ENCODE measurements around the gene UNC93B1. TPM values are rescaled to one million over a fixed set of nuclear protein-coding genes. Genes with fewer than 3 reads are reported as not detected.

UNC93B1 gene
- total RNA-seq, 1 experiment from 2014 or later: 23.3 TPM

DNA sequence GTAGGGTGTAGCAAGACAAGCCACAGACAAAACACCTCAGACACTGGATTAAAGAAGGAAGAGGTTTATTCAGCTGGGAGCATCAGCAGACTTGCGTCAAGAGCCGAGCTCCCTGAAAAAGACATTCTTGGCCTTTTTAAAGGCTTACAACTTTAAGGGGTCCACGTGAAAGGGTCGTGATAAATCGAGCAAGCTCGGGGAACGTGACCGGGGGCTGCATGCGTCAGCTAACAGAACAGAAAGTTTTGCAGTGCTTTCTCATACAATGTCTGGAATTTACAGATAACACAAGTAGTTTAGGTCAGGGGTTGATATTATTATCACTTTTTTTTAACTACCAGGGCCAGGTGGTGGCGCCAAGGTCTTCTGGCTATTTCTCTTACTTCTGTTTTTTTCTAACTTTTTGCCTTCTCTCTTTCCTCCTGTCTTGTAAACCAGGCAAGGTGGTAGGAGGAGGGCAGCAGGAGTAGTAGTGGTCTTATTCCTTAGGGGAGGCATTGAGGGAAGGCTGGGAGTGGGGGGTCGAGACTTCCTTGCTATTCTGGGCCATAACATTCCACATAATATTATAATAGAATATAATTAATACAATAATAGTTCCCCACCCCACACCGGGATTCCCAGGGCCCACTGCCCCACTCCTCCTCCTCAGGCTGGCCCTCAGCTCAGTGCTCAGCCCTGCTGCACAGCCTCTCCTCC lies 5.6 kb upstream of the UNC93B1 start:
- Histone ChIP-seq H2AFZ (ENCODE audit: low read length) (no peak overlapping the region), H2BK5ac (ENCODE audit: insufficient read length, low read length) (no peak overlapping the region), H3K9ac (ENCODE audit: extremely low read depth, insufficient read length, low read length) (no peak overlapping the region), H3K23me2 (ENCODE audit: insufficient read length, low read depth, low read length, poor library complexity, severe bottlenecking) (no peaks in the 10 kb centered on the region), H2BK15ac (ENCODE audit: low read depth, low read length) (no peak overlapping the region), H4K5ac (ENCODE audit: insufficient read length, low read depth, low read length) (no peak overlapping the region), H3K27me3 (ENCODE audit: insufficient read depth, low read length) (no peaks in the 10 kb centered on the region), H2BK12ac (ENCODE audit: insufficient read length, low read depth, low read length) (no peak overlapping the region), H3K27ac (ENCODE audit: insufficient read length, low read depth, low read length) (no peak overlapping the region), H3K9me3 (ENCODE audit: control insufficient read depth, low read depth, low read length) (no peaks in the 10 kb centered on the region), H3K4me2 (ENCODE audit: insufficient read depth, insufficient read length, low read length) (no peak overlapping the region), H2BK20ac (ENCODE audit: low read depth, low read length, poor library complexity, severe bottlenecking) (no peak overlapping the region), H2AK5ac (ENCODE audit: insufficient read length, low read length) (no peak overlapping the region), H3T11ph (ENCODE audit: low read length) (no peak overlapping the region), H3K4ac (ENCODE audit: low read depth, low read length) (no peak overlapping the region), H3K23ac (ENCODE audit: insufficient read length, low read depth, low read length) (no peak overlapping the region), H4K20me1 (ENCODE audit: control insufficient read depth, insufficient read depth, insufficient read length) (no peaks in the 10 kb centered on the region), H2BK120ac (ENCODE audit: low read depth, low read length, poor library complexity, severe bottlenecking) (no peak overlapping the region), H3K56ac (ENCODE audit: insufficient read length, low read depth, low read length) (no peak overlapping the region), H3K14ac (ENCODE audit: insufficient read depth, low read length) (no peak overlapping the region; the same call in 1 of the 2 replicates), H3K79me2 (ENCODE audit: insufficient read depth, low read length) (no peaks in the 10 kb centered on the region), H3K4me1 (ENCODE audit: insufficient read depth, low read length) (no peaks in the 10 kb centered on the region; the same call in 1 of the 2 replicates), H4K91ac (ENCODE audit: insufficient read length, low read depth, low read length) (no peak overlapping the region), H4K8ac (replicated peaks; ENCODE audit: insufficient read length, low read depth, low read length) (no peak overlapping the region), H3K18ac (ENCODE audit: insufficient read length, low read depth, low read length) (no peak overlapping the region), H3K79me1 (ENCODE audit: insufficient read depth, low read depth, low read length, poor library complexity, severe bottlenecking) (no peaks in the 10 kb centered on the region)
- WGBS (ENCODE audit: extremely low coverage, insufficient read length, low lambda C conversion rate): no CpG with 5 or more reads among the region's 12 CpGs
- TF ChIP-seq, protein P1, sequence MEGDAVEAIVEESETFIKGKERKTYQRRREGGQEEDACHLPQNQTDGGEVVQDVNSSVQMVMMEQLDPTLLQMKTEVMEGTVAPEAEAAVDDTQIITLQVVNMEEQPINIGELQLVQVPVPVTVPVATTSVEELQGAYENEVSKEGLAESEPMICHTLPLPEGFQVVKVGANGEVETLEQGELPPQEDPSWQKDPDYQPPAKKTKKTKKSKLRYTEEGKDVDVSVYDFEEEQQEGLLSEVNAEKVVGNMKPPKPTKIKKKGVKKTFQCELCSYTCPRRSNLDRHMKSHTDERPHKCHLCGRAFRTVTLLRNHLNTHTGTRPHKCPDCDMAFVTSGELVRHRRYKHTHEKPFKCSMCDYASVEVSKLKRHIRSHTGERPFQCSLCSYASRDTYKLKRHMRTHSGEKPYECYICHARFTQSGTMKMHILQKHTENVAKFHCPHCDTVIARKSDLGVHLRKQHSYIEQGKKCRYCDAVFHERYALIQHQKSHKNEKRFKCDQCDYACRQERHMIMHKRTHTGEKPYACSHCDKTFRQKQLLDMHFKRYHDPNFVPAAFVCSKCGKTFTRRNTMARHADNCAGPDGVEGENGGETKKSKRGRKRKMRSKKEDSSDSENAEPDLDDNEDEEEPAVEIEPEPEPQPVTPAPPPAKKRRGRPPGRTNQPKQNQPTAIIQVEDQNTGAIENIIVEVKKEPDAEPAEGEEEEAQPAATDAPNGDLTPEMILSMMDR (conservative IDR thresholded peaks at IDR 0.05): peak; percentile 27; the same call in 1 of the 3 replicates
- no peak overlapping the region for H3K4me3 Mint-ChIP-seq
- H3K9me3 Mint-ChIP-seq: peaks cover 0 to 5% of the 10 kb centered on the region in 2 experiments; a peak in 1 of 5 replicates
- peak overlapping the region in 1 of 3 experiments; percentile 28; a peak in 1 of 7 replicates for H3K27ac Mint-ChIP-seq
- no peak for DNase-seq
- no peaks in the 10 kb centered on the region for H3K36me3 Mint-ChIP-seq (ENCODE audit: insufficient read depth in 1 of 3, low read depth in 3 of 3)
- H3K4me1 Mint-ChIP-seq: peaks cover 18 to 37% of the 10 kb centered on the region in 2 experiments
- peaks cover 2% of the 10 kb centered on the region for H3K27me3 Mint-ChIP-seq (ENCODE audit: low read depth)

Data from H9 (cell line).